ENCODE measurements around the gene ADAMTS17. TPM values are rescaled to one million over a fixed set of nuclear protein-coding genes. Genes with fewer than 3 reads are reported as not detected.

The ADAMTS17 gene
- total RNA-seq, 1 experiment from 2014 or later = 4.1 TPM

DNA sequence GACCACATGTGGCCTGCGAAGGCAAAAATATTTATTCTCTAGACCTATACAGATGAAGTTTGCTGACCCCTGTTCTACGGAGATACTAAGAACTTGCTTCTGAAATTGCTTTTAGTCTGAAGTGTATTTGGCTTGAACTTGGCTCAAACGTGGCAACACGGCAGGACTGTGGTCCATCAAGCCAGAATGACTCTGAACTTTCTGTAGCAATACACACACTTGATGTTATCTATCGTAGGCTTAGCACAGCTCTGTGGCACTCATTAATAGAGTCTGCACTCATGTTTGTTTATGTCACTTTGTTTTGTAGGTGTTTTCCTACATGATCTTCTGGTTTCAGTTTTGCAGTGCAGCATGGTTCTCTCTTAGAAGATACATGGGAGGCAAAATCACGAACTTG is 298.1 kb downstream of the ADAMTS17 start:
- Histone ChIP-seq H3K9me3 (replicated peaks) (no peaks in the 10 kb centered on the region), H3K36me3 (no peaks in the 10 kb centered on the region), H3K4me1 (peaks cover 2% of the 10 kb centered on the region; the same call in 1 of the 2 replicates), H3K4me3 (no peak overlapping the region), H3K27me3 (no peaks in the 10 kb centered on the region), H3K27ac (no peak overlapping the region)
- no peak for DNase-seq

DNA sequence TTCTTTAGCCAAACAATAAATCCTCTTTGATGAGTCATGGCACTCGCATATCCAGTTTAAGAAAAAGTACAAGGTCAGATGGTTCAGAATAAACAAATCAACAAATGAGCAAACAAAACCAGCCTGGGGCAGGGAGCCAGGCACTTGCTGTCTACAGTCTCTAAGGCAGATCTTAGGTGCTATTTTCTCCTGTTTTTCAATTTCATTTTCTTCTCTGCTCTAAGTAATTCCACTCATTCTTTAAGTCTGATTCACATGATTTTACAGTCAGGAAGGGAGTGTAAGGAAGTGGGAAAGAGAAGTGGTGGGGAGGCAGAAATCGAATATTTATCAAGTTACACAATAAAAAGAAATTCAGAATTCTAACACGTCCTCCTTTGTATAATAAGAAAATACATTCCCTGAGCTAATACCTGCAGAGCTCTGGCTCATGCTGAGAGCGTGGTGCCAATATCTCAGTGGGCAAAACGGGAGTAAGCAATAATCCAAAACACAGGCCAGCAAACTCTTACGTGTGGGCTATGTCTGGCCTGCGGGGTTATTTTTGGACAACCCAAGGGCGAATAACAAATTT is 298.6 kb downstream of the ADAMTS17 start:
- Histone ChIP-seq H3K27me3 (no peaks in the 10 kb centered on the region), H3K4me1 (peaks cover 2% of the 10 kb centered on the region; the same call in 1 of the 2 replicates), H3K36me3 (no peaks in the 10 kb centered on the region), H3K9me3 (replicated peaks) (no peaks in the 10 kb centered on the region), H3K4me3 (no peak overlapping the region), H3K27ac (no peak overlapping the region)
- no peak for DNase-seq

DNA sequence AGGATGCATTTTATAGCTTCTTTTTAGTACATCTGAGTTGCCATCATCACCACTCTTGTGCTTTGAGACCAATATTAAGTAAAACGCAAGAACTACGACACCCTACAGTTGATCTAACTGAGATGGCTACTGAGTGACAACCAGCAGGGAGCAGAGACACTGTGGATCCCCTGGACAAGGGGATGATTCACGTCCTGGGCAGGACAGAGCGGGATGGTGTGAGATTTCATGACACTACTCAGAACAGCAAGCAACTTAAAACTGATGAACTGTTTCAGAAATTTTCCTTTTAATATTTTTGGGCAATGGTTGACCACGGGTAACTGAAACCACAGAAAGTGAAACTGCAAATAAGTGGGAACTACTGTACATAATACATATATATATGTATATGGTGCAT is 299.2 kb downstream of the ADAMTS17 start:
- Histone ChIP-seq H3K36me3 (no peaks in the 10 kb centered on the region), H3K27ac (no peak overlapping the region), H3K9me3 (replicated peaks) (no peaks in the 10 kb centered on the region), H3K27me3 (no peaks in the 10 kb centered on the region), H3K4me3 (no peak overlapping the region), H3K4me1 (peaks cover 2% of the 10 kb centered on the region; the same call in 1 of the 2 replicates)
- DNase-seq = no peak

DNA sequence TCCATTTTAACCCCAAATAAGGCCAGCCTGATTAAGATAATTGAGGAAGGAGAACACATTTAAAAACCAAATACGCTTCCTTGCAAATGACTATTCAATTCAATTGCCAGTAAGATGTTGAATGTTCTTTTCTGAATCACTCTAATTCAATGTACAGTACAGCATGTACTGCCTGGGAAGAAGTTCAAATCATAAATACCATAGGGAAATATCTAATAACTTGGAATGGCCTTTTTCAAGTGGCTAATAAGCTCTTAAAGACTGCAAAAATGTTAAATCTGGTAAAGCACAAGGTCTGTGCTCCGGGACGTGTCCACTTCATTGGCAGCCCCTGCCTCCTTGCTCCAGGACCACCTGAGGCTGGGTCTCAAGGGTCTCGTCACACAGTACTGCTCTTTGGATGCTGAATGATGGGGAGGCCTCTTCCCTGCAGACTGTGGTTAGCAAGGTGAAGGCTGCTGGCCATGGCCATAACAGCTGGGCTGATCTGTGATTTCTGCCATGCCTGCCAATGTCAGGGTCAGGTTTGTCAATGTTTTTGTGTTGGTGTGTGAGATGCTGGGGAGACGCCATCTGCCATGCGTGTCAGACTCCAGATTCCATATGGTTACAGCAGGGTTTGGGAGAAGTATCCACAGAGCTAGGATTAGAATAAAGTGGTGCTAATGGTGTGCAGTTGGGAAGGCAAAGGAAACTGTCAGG is 300.5 kb downstream of the ADAMTS17 start:
- Histone ChIP-seq H3K4me1 (peaks cover 2% of the 10 kb centered on the region; the same call in 1 of the 2 replicates), H3K36me3 (no peaks in the 10 kb centered on the region), H3K27ac (no peak overlapping the region), H3K4me3 (no peak overlapping the region), H3K9me3 (replicated peaks) (no peaks in the 10 kb centered on the region), H3K27me3 (no peaks in the 10 kb centered on the region)
- DNase-seq = no peak

DNA sequence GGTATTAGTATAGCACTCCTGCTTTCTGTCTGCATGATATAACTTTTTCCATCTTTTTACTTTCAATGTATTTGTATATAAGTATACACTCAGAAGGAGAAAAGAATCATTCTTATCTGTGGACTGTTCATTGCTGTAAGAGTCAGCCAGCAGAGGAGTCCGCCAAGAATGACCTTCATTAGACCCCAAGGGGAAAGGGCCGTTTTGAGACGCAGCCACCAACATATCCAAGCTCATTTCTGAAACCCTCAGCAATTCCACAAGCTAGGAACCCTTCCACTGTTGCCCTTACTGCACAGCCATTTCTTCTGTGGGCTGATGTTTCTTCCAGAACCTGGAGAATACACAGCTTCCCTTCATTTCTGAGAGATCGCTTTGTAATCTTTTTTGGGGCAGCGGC is 301.8 kb downstream of the ADAMTS17 start:
- peaks cover 2% of the 10 kb centered on the region; the same call in 1 of the 2 replicates for H3K4me1 ChIP-seq
- H3K9me3 ChIP-seq (replicated peaks) = no peaks in the 10 kb centered on the region
- H3K4me3 ChIP-seq = no peak overlapping the region
- no peaks in the 10 kb centered on the region for H3K36me3 ChIP-seq
- H3K27ac ChIP-seq = no peak overlapping the region
- H3K27me3 ChIP-seq = no peaks in the 10 kb centered on the region
- no peak for DNase-seq

DNA sequence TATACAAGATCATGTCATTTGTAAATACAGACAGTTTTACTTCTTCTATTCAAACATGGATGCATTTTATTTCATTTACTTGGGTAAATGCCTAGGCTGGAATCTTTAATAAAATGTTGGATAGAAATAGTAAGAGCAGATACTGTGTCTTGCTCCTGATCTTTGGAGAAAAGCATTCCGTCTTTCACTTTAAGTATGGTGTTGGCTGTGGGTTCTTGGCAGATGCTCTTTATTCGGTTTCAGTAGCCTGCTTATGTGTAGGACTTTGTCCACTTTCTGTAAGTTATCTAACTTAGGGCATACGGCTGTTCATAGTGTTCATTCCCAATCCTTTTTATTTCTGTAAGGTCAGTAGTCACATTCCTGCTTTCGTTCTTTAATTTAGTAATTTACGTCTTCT is 303.0 kb downstream of the ADAMTS17 start:
- no peak overlapping the region for H3K4me3 ChIP-seq
- no peaks in the 10 kb centered on the region for H3K27me3 ChIP-seq
- H3K27ac ChIP-seq = no peak overlapping the region
- no peaks in the 10 kb centered on the region for H3K9me3 ChIP-seq (replicated peaks)
- no peak for DNase-seq
- H3K36me3 ChIP-seq = no peaks in the 10 kb centered on the region
- H3K4me1 ChIP-seq = peaks cover 2% of the 10 kb centered on the region; the same call in 1 of the 2 replicates

DNA sequence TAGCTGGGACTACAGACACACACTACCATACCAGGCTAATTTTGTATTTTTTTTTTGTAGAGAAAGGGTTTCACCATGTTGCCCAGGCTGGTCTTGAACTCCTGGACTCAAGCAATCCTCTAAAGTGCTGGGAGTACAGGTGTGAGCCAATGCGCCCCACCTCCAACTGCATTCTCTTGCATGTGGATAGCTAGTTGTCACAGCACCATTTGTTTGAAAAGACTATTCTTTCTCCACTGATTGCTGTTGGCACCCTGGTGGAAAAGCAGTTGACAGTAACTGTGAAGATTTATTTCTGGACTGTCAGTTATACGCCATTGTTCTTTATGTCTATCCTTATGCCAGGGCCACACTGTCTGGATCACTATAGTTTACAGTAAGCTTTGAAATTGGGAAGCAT is 303.9 kb downstream of the ADAMTS17 start:
- no peaks in the 10 kb centered on the region for H3K9me3 ChIP-seq (replicated peaks)
- H3K27me3 ChIP-seq = no peaks in the 10 kb centered on the region
- H3K36me3 ChIP-seq = no peaks in the 10 kb centered on the region
- no peak overlapping the region for H3K27ac ChIP-seq
- no peak overlapping the region for H3K4me3 ChIP-seq
- H3K4me1 ChIP-seq = no peaks in the 10 kb centered on the region
- DNase-seq = no peak

DNA sequence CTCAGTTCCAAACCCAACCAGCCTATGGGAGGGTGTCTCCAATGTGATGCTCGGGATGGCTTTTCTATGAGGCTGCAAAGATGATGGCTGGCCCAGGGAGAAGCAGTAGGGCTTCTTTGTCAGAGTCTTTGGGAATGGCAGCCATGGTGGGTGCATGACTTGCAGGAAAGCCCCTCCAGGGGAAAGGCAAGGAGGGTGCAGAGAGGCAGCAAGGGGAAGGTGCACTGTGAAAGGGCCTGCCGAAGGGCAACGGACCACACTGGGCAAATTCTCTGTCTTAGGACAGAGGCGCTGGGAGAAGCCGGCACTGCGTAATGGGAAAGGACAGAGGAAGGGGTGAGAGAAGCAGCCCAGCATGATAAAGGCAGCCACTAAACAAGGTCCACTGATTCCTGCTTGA is 305.8 kb downstream of the ADAMTS17 start:
- Histone ChIP-seq H3K36me3 (no peaks in the 10 kb centered on the region), H3K27me3 (no peaks in the 10 kb centered on the region), H3K4me1 (no peaks in the 10 kb centered on the region), H3K4me3 (no peak overlapping the region), H3K27ac (no peak overlapping the region), H3K9me3 (replicated peaks) (no peaks in the 10 kb centered on the region)
- DNase-seq = no peak

DNA sequence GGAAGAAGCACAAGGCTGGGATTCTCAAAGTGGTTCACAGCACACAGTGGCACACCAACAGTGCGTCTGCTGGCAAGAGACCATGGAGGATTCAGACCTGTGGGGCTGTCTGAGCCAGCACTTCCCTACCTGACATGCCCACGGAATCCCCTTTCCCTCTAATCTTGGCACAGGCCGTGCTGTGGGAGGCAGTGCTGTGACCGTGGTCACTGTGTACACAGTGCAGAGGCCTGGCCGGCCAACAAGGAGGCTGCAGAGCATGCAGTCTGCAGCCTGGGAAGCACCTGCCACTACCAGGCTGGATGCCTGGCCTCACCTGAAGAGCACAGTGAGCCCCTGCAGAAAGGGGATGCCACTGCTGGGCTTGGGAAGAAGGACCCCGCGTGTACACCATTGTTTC is 307.6 kb downstream of the ADAMTS17 start:
- Histone ChIP-seq H3K36me3 (no peaks in the 10 kb centered on the region), H3K27ac (no peak overlapping the region), H3K4me1 (no peaks in the 10 kb centered on the region), H3K4me3 (no peak overlapping the region), H3K27me3 (no peaks in the 10 kb centered on the region), H3K9me3 (replicated peaks) (no peaks in the 10 kb centered on the region)
- DNase-seq = no peak

DNA sequence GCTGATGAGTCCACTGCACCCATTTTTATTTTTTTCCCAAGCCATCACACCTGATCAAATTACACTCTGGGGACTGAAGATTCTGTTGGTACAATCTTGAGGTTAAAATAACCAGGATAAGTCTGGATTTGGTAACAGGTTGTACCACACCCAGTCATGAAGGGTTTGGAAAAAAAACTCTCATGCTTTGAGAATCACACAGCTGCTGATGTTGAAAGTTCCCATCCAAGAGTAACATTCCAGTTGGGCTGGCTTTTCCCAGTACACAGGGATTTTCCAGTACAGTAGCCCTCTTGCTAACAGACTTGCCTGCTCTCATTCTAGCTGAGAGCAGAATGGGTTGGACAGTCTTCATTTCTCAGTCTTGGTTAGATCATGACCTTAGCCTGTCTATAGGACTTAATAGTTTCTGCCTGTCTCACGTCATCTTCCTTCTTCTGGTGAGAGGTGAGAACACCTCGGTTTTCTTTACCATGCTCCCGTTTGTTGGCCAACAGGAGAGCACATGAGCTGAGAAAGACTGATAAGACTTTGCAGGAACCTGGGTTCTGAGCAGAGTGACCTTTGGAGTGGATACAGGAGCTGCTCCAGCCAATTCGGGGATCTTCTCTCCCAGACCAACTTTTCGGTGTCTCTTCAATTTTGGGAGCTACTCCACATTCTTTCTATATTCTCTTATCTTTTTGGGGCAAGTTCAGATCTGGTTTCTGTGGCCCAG is 308.5 kb downstream of the ADAMTS17 start:
- no peaks in the 10 kb centered on the region for H3K4me1 ChIP-seq
- H3K36me3 ChIP-seq = no peaks in the 10 kb centered on the region
- H3K9me3 ChIP-seq (replicated peaks) = no peaks in the 10 kb centered on the region
- no peaks in the 10 kb centered on the region for H3K27me3 ChIP-seq
- no peak overlapping the region for H3K4me3 ChIP-seq
- no peak overlapping the region for H3K27ac ChIP-seq
- no peak for DNase-seq

DNA sequence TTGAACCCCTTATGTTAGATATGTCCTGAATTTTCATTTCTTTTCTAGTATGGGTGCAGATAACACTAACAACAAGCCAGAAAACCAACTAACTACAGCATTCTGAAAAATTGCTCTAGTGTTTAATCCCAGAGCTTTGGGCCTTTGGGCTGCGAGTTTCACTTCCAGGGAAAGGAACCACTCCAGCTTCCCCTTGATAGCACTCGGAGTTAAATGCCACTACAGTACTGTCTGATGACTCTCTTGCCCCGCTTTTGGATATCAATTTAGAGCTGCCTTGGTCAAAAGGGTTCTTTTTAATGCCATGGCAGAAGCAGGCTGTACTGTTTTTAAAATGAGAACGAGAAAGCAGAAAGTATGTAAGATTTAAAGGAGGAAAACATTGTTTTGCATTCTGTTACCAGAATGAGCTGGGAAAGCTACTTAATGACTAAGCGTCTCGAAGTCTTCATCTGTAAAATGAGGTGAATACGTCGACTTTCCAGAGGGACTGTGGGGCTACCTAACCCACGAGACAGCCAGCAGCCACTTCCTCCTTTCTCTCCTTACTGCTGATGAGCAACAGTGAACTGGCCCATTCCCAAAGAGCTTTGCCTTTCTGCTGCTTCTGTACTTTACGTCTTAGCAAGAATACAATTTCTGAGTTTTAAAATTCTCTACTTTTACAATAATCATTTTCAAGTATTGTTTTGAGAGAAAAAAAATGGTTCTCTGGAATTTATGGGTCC is 309.3 kb downstream of the ADAMTS17 start:
- Histone ChIP-seq H3K27ac (no peak overlapping the region), H3K9me3 (replicated peaks) (no peaks in the 10 kb centered on the region; the same call in 1 of the 2 replicates), H3K36me3 (no peaks in the 10 kb centered on the region), H3K27me3 (no peaks in the 10 kb centered on the region), H3K4me1 (no peaks in the 10 kb centered on the region), H3K4me3 (no peak overlapping the region)
- no peak for DNase-seq

DNA sequence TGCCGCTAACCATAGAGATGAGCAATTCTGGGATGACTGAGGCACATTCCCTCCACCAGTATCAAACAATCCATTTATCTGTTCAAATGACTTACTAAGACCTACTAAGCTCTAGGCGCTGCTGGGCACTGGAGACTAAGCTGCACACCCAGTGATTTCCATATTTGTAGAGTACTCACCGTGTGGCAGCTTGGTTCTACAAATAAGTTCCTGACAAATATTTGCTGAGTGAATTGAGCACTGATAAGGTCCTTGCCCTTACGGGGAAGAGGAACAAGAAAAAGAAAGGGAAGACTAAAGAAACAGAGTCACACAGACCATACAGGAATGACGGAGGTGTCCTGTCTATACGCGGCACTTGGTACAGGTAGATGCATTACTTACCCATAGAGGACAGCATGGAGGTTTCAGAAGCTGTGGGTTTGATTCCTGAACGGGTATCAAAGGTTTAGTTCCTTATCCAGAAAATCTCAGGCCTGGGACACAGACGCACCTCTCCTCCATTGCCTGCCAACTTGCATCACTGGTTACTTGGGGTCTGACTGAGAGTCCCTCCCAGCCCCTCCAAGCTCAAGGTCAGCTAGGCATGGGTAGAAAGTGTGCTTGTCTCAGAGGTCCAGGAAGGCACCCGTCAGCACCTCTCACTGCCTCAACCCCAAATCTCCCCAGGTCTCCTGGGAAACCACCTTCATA is 310.0 kb downstream of the ADAMTS17 start:
- Histone ChIP-seq H3K27me3 (no peaks in the 10 kb centered on the region), H3K4me3 (no peak overlapping the region)
- DNase-seq = no peak

DNA sequence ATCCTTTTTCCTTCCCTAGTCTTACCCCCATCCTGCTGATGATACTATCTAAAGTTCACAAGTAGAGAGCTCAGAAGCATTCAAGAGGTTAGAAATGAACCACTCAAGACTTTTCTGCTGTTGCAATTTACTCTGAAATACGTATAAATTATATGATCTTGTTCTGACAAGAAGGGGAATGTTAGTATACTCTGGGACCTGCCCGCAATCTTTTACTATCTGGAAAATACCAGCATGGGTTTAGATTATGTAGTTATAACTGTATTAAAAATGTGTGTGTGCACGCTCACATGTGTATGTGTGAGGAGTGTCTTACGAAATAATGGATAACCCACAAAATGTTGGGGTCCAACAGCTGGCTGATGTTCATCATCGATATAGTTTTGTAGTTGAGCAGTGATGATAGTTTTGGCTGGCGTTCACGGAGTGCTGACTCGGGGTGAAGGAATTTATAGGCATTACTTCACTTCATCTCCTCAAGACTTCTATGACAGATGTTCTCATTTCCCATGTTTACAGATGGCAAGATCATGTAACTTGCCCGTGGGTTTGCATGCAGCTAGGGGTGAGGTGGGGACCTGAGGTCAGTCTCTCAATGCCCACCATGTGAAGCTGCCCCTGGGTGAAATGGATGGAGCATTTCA is 311.1 kb downstream of the ADAMTS17 start:
- Histone ChIP-seq H3K27me3 (no peaks in the 10 kb centered on the region), H3K27ac (no peak overlapping the region), H3K4me1 (no peaks in the 10 kb centered on the region), H3K4me3 (no peak overlapping the region), H3K9me3 (replicated peaks) (no peaks in the 10 kb centered on the region; the same call in 1 of the 2 replicates), H3K36me3 (no peaks in the 10 kb centered on the region)
- DNase-seq = no peak

More for the DNA sequence above, 310.0 kb downstream of the ADAMTS17 start:
- Histone ChIP-seq H3K36me3 (no peaks in the 10 kb centered on the region), H3K27ac (no peak overlapping the region), H3K4me1 (no peaks in the 10 kb centered on the region), H3K9me3 (replicated peaks) (no peaks in the 10 kb centered on the region; the same call in 1 of the 2 replicates)
